Ovary (tissue), 9 donors: Measurements from ENCODE around the gene FAM237B. TPM values are rescaled to one million over a fixed set of nuclear protein-coding genes. Genes with fewer than 3 reads are reported as not detected.

Experiments
- DNase-seq, 5 donors: peaks; one replicate each; pipeline ENCODE4 v3.0.0-alpha.2; 2019 to 2020
- H3K27ac ChIP-seq, 2 donors: fragments of 200-600 bp; one replicate each; pipeline versions ENCODE4 v1.5.1 to v1.8.0; 2019 to 2022
- H3K27me3 ChIP-seq: fragments of 200-600 bp; one replicate; pipeline ENCODE4 v1.8.0; 2022
- H3K36me3 ChIP-seq: fragments of 200-600 bp; sonication (generic); one replicate; pipeline ENCODE4 v1.5.1; 2019
- H3K4me1 ChIP-seq: one replicate; pipeline ENCODE4 v1.8.1; 2013; ENCODE audit warnings: mild to moderate bottlenecking, moderate library complexity; ENCODE audit not compliant: insufficient read depth
- H3K4me3 ChIP-seq: fragments of 200-600 bp; sonication (generic); one replicate; pipeline ENCODE4 v1.5.1; 2017
- H3K9me3 ChIP-seq, 2 donors: fragments of 200-600 bp in 1 of 2; sonication (generic) in 1 of 2; one replicate each; pipeline versions ENCODE4 v1.5.1 to v1.8.1; 2013 to 2019; ENCODE audit warnings: mild to moderate bottlenecking in 1 of 2, moderate library complexity in 1 of 2
- CTCF ChIP-seq, 3 donors: fragments of 450-650 bp in 2 of 3; fragments of 200-600 bp in 1 of 3; IDR thresholded peaks; one replicate each; pipeline versions ENCODE4 v1.5.1 to v1.8.0; 2016 to 2022; ENCODE audit warnings: antibody characterized with exemption in 3 of 3, mild to moderate bottlenecking in 1 of 3
- EP300 ChIP-seq: sonication (generic); formaldehyde crosslinking; IDR thresholded peaks from one replicate; pipeline ENCODE4 v1.6.1; 2017; ENCODE audit warnings: antibody characterized with exemption
- POLR2A ChIP-seq: fragments of 450-650 bp; IDR thresholded peaks from one replicate; pipeline ENCODE4 v1.6.1; 2017; ENCODE audit warnings: antibody characterized with exemption, mild to moderate bottlenecking, moderate library complexity
- WGBS, 3 donors: extraction: QIAGEN DNeasy Blood & Tissue Kit in 1 of 3; methylation state at CpG; one replicate each; pipeline versions ENCODE4 v1.1.5 to v1.1.7; 2013 to 2017; 5-methylcytosine and 5-hydroxymethylcytosine counted together
- intact Hi-C, 4 donors: fragments of 100-400 bp; cut with DNase I; formaldehyde crosslinking; loops; one replicate each; pipeline versions ENCODE4 v1.11.0 to v1.15.1; 2022 to 2023
- polyA plus RNA-seq, 2 donors: library from polyadenylated mRNA; stranded (reverse); fragments of 200-250 nt in 1 of 2; fragments of 350-450 nt in 1 of 2; fragmentation: Illumina TruSeq in 1 of 2; extraction: RNeasy Lipid Tissue Mini Kit (QIAGEN cat#74804) in 1 of 2; gene quantifications; one replicate each; pipeline ENCODE4 v1.2.3, GENCODE V29; 2013 to 2014
- total RNA-seq, 7 donors: library from RNA; depleted of rRNA in 2 of 7; stranded (reverse); fragments of >200 nt in 2 of 7; fragmentation: NEBNext Ultra II Directional in 3 of 7; extraction: Animal tissue kit (Norgen Biotek cat#: 25700) in 3 of 7; gene quantifications; one replicate each; pipeline versions ENCODE4 v1.1.0 to v1.2.4, GENCODE V29; 2016 to 2023
- donor health status: DM: no; HTN: no; CAD: no; lungs with moderate emphysema.
- donor health status: DM: no; HTN: no; CAD: no.
- donor health status: Bipolar disorder and iron deficiency.
- donor health status: DM: yes; HTN: yes; CAD: no.
- donor health status: DM: no; HTN: no; CAD: no.
- donor health status: DM: yes; HTN: yes; CAD: no.

Gene FAM237B
- total and polyA plus RNA-seq, 9 donors = not detected

- 90 to 96% (median 94%) methylated on average over 1 of the region's 1 CpG for WGBS, 3 donors
- intact Hi-C loops = loop anchor here in 1 of 4 donors (10.0 kb wide), 1 partner anchor 132 kb away; no protein-coding TSS in a partner anchor
- Histone ChIP-seq H3K27me3 (no peaks in the 10 kb centered on the region), H3K4me1 (no peaks in the 10 kb centered on the region), H3K36me3 (no peaks in the 10 kb centered on the region), H3K4me3 (no peak overlapping the region), H3K9me3 (no peaks in the 10 kb centered on the region), H3K27ac (no peak overlapping the region)
- TF ChIP-seq CTCF (IDR thresholded peaks at IDR 0.05) = no peak
- TF ChIP-seq POLR2A = no peak
- TF ChIP-seq EP300 = no peak
- no peak for DNase-seq
Measured at GRCh38 chr7:90303241-90303640, 17.9 kb downstream of the FAM237B start.

- WGBS, 3 donors = 58 to 64% (median 62%) methylated on average over 5 of the region's 5 CpGs
- H3K4me3 ChIP-seq = no peak overlapping the region
- no peak overlapping the region for H3K27ac ChIP-seq
- no peaks in the 10 kb centered on the region for H3K27me3 ChIP-seq
- TF ChIP-seq POLR2A = no peak
- no peak for TF ChIP-seq EP300
- TF ChIP-seq CTCF (IDR thresholded peaks at IDR 0.05) = no peak
- no peaks in the 10 kb centered on the region for H3K9me3 ChIP-seq
- H3K36me3 ChIP-seq = no peaks in the 10 kb centered on the region
- intact Hi-C loops = no loop called here
- no peaks in the 10 kb centered on the region for H3K4me1 ChIP-seq
- peak in 1 of 5 donors; percentile 15 for DNase-seq
Measured at GRCh38 chr7:90298145-90299038, 22.7 kb downstream of the FAM237B start.

GRCh38 chr7:90290244-90291113 is 30.6 kb downstream of the FAM237B start:
- TF ChIP-seq POLR2A (no peak), EP300 (no peak), CTCF (IDR thresholded peaks at IDR 0.05) (no peak)
- no peaks in the 10 kb centered on the region for H3K36me3 ChIP-seq
- H3K27ac ChIP-seq = no peak overlapping the region
- H3K4me1 ChIP-seq = no peaks in the 10 kb centered on the region
- H3K27me3 ChIP-seq = no peaks in the 10 kb centered on the region
- intact Hi-C loops = no loop called here
- DNase-seq = no peak
- 92 to 98% (median 96%) methylated on average over 3 of the region's 3 CpGs for WGBS, 3 donors
- H3K9me3 ChIP-seq = no peaks in the 10 kb centered on the region
- no peak overlapping the region for H3K4me3 ChIP-seq

- 86 to 94% (median 88%) methylated on average over 3 of the region's 3 CpGs for WGBS, 3 donors
Measured at GRCh38 chr7:90288154-90288553, 33.0 kb downstream of the FAM237B start.

More at GRCh38 chr7:90288154-90288553, 33.0 kb downstream of the FAM237B start:
- no peaks in the 10 kb centered on the region for H3K36me3 ChIP-seq
- H3K4me3 ChIP-seq = no peak overlapping the region
- H3K27ac ChIP-seq = no peak overlapping the region
- H3K27me3 ChIP-seq = no peaks in the 10 kb centered on the region
- TF ChIP-seq POLR2A (no peak), CTCF (IDR thresholded peaks at IDR 0.05) (no peak), EP300 (no peak)
- H3K9me3 ChIP-seq = no peaks in the 10 kb centered on the region
- intact Hi-C loops = no loop called here
- no peak for DNase-seq
- H3K4me1 ChIP-seq = no peaks in the 10 kb centered on the region
